ENCODE measurements around the gene CCDC120.

GRCh38 chrX:49063715-49064114, 4.9 kb downstream of the CCDC120 start:
- no peak for TF ChIP-seq POLR2A (IDR thresholded peaks at IDR 0.05; ENCODE audit: low read depth)
- TF ChIP-seq, protein P1, sequence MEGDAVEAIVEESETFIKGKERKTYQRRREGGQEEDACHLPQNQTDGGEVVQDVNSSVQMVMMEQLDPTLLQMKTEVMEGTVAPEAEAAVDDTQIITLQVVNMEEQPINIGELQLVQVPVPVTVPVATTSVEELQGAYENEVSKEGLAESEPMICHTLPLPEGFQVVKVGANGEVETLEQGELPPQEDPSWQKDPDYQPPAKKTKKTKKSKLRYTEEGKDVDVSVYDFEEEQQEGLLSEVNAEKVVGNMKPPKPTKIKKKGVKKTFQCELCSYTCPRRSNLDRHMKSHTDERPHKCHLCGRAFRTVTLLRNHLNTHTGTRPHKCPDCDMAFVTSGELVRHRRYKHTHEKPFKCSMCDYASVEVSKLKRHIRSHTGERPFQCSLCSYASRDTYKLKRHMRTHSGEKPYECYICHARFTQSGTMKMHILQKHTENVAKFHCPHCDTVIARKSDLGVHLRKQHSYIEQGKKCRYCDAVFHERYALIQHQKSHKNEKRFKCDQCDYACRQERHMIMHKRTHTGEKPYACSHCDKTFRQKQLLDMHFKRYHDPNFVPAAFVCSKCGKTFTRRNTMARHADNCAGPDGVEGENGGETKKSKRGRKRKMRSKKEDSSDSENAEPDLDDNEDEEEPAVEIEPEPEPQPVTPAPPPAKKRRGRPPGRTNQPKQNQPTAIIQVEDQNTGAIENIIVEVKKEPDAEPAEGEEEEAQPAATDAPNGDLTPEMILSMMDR (IDR thresholded peaks at IDR 0.05): no peak
